Measurements from ENCODE around the gene MYCT1.

DNA sequence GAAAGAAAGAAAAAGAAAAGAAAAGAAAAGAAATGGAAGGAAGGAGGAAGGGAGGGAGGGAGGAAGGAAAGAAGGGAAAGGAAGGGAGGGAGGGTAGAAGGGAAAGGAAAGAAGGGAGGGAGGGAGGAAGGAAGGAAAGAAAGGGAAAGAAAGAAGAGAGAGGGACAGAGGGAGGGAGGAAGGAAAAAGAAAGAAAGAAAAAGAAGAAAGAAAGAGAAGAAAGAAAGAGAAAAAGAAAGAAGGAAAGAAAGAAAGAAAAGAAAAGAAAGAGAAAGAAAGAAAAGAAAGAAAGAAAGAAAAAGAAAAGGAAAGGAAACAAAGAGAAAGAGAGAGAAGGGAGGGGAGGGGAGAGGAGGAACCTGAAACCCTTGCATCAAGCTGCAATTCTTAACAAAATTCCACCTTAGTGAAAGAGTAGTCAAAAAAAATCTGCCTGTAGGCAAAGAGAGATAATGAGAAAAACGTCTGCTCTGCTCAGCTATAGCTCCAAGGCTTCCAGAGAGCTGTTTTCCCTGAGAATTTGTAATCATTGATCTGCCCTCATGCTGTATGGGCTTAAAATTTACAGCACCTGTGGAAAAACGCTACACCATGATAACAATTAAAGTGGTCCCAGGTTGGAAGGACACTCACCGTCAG is 16.7 kb upstream of the MYCT1 start:
- TF ChIP-seq, protein P1, sequence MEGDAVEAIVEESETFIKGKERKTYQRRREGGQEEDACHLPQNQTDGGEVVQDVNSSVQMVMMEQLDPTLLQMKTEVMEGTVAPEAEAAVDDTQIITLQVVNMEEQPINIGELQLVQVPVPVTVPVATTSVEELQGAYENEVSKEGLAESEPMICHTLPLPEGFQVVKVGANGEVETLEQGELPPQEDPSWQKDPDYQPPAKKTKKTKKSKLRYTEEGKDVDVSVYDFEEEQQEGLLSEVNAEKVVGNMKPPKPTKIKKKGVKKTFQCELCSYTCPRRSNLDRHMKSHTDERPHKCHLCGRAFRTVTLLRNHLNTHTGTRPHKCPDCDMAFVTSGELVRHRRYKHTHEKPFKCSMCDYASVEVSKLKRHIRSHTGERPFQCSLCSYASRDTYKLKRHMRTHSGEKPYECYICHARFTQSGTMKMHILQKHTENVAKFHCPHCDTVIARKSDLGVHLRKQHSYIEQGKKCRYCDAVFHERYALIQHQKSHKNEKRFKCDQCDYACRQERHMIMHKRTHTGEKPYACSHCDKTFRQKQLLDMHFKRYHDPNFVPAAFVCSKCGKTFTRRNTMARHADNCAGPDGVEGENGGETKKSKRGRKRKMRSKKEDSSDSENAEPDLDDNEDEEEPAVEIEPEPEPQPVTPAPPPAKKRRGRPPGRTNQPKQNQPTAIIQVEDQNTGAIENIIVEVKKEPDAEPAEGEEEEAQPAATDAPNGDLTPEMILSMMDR (IDR thresholded peaks at IDR 0.05; ENCODE audit: insufficient read depth, low read length) = no peak
- TF ChIP-seq POLR2AphosphoS5 (IDR thresholded peaks at IDR 0.05; ENCODE audit: low read depth) = no peak
- TF ChIP-seq SPI1 (IDR thresholded peaks at IDR 0.05; ENCODE audit: borderline replicate concordance, low read depth) = no peak
